DOHH2 (cell line): ENCODE results near the gene AVPR2.

Experiments
- H3F3A ChIP-seq: fragments of 200-600 bp; sonication (generic), shearing (Covaris generic); 2 replicates; pipeline ENCODE4 v1.6.0; 2016; ENCODE audit warnings: antibody characterized with exemption, mild to moderate bottlenecking; ENCODE audit not compliant: control insufficient read depth, insufficient read depth
- H3K27ac ChIP-seq: fragments of 200-600 bp; sonication (generic); 2 replicates; pipeline ENCODE4 v1.5.1; 2014; ENCODE audit warnings: low read depth, mild to moderate bottlenecking, low read length, moderate library complexity
- H3K27me3 ChIP-seq: fragments of 200-600 bp; sonication (generic); 2 replicates; pipeline ENCODE4 v1.6.1; 2014; ENCODE audit warnings: mild to moderate bottlenecking, low read length, mixed read lengths; ENCODE audit not compliant: control insufficient read depth
- H3K36me3 ChIP-seq: fragments of 200-600 bp; sonication (generic); 2 replicates; pipeline ENCODE4 v1.6.1; 2014; ENCODE audit warnings: mild to moderate bottlenecking, low read length, moderate library complexity, mixed read lengths; ENCODE audit not compliant: control insufficient read depth
- H3K4me1 ChIP-seq: fragments of 200-600 bp; sonication (generic); 2 replicates; pipeline ENCODE4 v1.6.1; 2014; ENCODE audit warnings: mild to moderate bottlenecking, low read length, mixed read lengths; ENCODE audit not compliant: control insufficient read depth
- H3K4me2 ChIP-seq: fragments of 200-600 bp; sonication (generic); 2 replicates; pipeline ENCODE4 v1.6.0; 2014; ENCODE audit warnings: mild to moderate bottlenecking, low read length, moderate library complexity
- H3K4me3 ChIP-seq: fragments of 200-600 bp; sonication (generic); 2 replicates; pipeline ENCODE4 v1.5.1; 2014; ENCODE audit warnings: mild to moderate bottlenecking, low read length, mixed read lengths
- H3K79me2 ChIP-seq: fragments of 200-600 bp; sonication (generic); 2 replicates; pipeline ENCODE4 v1.6.1; 2014; ENCODE audit warnings: mild to moderate bottlenecking, low read length, mixed read lengths; ENCODE audit not compliant: control insufficient read depth
- H3K9me2 ChIP-seq: fragments of 200-600 bp; sonication (generic); replicated peaks from 2 replicates; pipeline ENCODE4 v1.6.1; 2014; ENCODE audit warnings: mild to moderate bottlenecking, low read length, mixed read lengths; ENCODE audit not compliant: control insufficient read depth
- H3K9me3 ChIP-seq: fragments of 200-600 bp; sonication (generic); 2 replicates; pipeline ENCODE4 v1.6.1; 2014; ENCODE audit warnings: antibody characterized with exemption, low read length, mixed read lengths; ENCODE audit not compliant: control insufficient read depth, insufficient read depth
- H4K20me1 ChIP-seq: fragments of 200-600 bp; sonication (generic); 2 replicates; pipeline ENCODE4 v1.6.0; 2014; ENCODE audit warnings: low read depth, mild to moderate bottlenecking, antibody characterized with exemption, low read length, moderate library complexity; ENCODE audit not compliant: control insufficient read depth, insufficient read depth
- EZH2phosphoT487 ChIP-seq: fragments of 200-600 bp; sonication (generic); IDR thresholded peaks from 2 replicates; pipeline ENCODE4 v1.6.1; 2017; ENCODE audit warnings: borderline replicate concordance, mild to moderate bottlenecking, antibody characterized with exemption, low read length, moderate library complexity, mixed read lengths
- TF ChIP-seq, protein P1 (sequence below): fragments of 200-600 bp; sonication (generic); IDR thresholded peaks from one replicate; pipeline ENCODE4 v1.5.1; 2014; ENCODE audit warnings: antibody characterized with exemption, mild to moderate bottlenecking, low read depth, low read length; ENCODE audit not compliant: poor library complexity, severe bottlenecking

AVPR2 gene

DNA sequence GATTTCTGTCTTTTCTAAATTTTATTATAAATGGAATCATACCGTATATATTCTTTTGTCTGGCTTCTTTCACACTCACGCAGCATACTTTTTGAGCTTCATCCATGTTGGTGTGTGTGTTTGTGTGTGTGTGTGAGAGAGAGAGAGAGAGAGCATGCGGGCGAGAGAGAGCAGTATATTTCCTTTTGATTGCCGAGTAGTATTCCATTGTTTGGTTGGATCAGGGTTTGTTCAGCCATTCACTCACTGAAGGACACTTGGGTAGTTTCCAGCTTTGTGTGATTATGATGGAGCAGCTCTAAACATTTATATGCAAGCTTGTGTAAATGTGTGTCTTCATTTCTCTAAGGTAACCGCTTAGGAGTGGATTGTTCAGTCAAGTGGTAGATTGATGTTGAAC, 15.3 kb upstream of the AVPR2 start:
- Histone ChIP-seq H4K20me1 (no peaks in the 10 kb centered on the region), H3K36me3 (no peaks in the 10 kb centered on the region), H3K27ac (no peak overlapping the region), H3K4me3 (no peak overlapping the region), H3K4me2 (no peak overlapping the region), H3K79me2 (no peaks in the 10 kb centered on the region), H3K27me3 (peaks cover 42% of the 10 kb centered on the region), H3K4me1 (peaks cover 23% of the 10 kb centered on the region), H3K9me3 (no peaks in the 10 kb centered on the region), H3K9me2 (no peaks in the 10 kb centered on the region), H3F3A (no peaks in the 10 kb centered on the region)
- TF ChIP-seq, protein P1, sequence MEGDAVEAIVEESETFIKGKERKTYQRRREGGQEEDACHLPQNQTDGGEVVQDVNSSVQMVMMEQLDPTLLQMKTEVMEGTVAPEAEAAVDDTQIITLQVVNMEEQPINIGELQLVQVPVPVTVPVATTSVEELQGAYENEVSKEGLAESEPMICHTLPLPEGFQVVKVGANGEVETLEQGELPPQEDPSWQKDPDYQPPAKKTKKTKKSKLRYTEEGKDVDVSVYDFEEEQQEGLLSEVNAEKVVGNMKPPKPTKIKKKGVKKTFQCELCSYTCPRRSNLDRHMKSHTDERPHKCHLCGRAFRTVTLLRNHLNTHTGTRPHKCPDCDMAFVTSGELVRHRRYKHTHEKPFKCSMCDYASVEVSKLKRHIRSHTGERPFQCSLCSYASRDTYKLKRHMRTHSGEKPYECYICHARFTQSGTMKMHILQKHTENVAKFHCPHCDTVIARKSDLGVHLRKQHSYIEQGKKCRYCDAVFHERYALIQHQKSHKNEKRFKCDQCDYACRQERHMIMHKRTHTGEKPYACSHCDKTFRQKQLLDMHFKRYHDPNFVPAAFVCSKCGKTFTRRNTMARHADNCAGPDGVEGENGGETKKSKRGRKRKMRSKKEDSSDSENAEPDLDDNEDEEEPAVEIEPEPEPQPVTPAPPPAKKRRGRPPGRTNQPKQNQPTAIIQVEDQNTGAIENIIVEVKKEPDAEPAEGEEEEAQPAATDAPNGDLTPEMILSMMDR, result no peak
- TF ChIP-seq EZH2phosphoT487, result no peak

DNA sequence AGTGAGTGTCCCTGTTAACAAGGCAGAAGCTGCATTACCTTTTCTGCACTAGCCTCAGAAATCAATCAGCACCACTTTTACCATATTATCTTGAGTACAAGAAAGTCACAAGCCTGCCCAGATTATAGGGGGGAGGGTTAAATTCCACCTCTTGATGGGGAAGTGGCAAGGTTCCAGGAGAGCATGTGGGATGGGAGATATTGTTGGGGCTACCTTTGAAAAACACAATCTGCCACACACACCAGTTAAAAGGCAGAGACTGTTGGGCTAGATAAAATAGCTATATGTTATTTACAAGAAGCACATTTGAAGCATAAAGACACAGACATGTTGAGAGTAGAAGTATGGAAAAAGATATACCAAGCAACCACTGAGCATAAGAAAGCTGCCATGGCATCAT, 6.6 kb upstream of the AVPR2 start:
- Histone ChIP-seq H3K9me3 (no peaks in the 10 kb centered on the region), H3K4me3 (no peak overlapping the region), H3K79me2 (no peaks in the 10 kb centered on the region), H3K4me1 (peaks cover 43% of the 10 kb centered on the region), H3K4me2 (no peak overlapping the region), H3K27ac (no peak overlapping the region), H3K27me3 (no peaks in the 10 kb centered on the region), H3F3A (no peaks in the 10 kb centered on the region), H3K36me3 (no peaks in the 10 kb centered on the region), H4K20me1 (no peaks in the 10 kb centered on the region), H3K9me2 (no peaks in the 10 kb centered on the region)
- no peak for TF ChIP-seq EZH2phosphoT487
- TF ChIP-seq, protein P1, result no peak

DNA sequence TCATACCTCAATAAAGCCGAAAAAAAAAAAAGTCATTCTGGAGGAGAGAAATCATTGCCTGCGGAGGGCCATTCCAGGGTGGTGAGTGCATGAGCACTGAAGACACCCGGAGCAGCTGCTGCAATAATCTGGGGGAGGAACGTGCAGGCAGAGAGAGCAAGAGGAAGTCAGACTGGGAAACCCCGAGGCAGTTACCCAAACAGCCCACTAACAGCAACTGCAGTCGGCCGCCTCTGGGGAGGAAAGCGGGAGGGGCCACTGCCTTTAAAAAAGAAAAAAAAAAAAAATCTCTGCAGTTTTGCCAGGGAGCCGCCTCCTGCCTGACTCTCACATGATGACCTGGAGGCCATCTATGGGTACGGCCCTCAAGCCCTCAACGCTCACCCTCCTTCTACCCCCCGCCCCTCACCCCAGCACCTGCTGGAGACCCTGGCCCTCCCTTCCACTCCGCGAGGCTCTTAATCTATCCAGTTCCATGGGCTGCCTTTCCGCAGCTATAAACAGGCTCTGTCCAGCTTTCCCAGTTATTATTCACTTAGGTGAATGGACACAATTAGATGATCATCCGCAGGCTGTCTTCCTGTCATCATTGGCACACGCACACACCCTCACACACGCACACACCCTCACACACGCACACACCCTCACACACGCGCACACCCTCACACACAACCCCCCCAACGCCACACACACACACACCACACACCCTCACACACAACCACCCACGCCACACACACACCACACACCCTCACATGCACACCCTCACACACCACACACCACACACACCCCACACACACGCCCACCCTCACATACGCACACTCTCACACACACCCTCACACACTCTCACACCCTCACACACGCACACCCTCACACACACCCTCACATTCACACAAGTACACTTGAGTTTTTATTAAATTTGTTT, 3.4 kb upstream of the AVPR2 start:
- no peaks in the 10 kb centered on the region for H3F3A ChIP-seq
- TF ChIP-seq, protein P1, result no peak
- no peak for TF ChIP-seq EZH2phosphoT487
- H3K4me2 ChIP-seq, result peak overlapping the region; percentile 59
- H3K9me3 ChIP-seq, result no peaks in the 10 kb centered on the region
- H4K20me1 ChIP-seq, result no peaks in the 10 kb centered on the region
- peak overlapping the region; percentile 47 for H3K4me3 ChIP-seq
- H3K27ac ChIP-seq, result peak overlapping the region; percentile 16; the same call in 1 of the 2 replicates
- peaks cover 58% of the 10 kb centered on the region for H3K4me1 ChIP-seq
- no peaks in the 10 kb centered on the region for H3K27me3 ChIP-seq
- H3K9me2 ChIP-seq, result no peaks in the 10 kb centered on the region
- no peaks in the 10 kb centered on the region for H3K79me2 ChIP-seq
- H3K36me3 ChIP-seq, result no peaks in the 10 kb centered on the region
